ENCODE results near the gene HSD3B1.
"Not testable (repeated sequence)": the region's sequence is repeated elsewhere in the genome, so short reads cannot be mapped to it uniquely, and the experiment has no call there.

HSD3B1 gene

DNA sequence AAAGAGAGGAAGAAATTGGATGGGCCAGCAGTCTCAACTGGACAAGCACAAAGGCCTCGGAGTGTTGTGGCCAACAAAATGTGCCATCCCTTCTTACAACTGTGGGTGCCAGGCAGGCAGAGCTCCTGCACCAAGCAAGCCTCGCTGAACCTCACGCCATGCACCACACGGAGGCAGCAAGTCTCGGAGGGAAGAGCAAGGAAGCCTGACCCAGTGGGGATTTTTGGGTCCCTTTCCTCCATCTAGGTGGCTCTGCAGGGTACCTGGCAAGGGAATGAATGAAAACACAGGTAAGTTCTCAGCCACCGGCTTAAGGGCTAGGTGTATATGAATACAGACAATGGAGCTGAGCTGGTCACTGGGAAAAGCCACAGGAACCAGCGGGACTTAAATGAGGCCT, 40.8 kb downstream of the HSD3B1 start:
- no peak overlapping the region for H3K4me3 ChIP-seq (ENCODE audit: low read depth, low read length)
- no peak for DNase-seq (ENCODE audit: low read depth)
- TF ChIP-seq, protein P1, sequence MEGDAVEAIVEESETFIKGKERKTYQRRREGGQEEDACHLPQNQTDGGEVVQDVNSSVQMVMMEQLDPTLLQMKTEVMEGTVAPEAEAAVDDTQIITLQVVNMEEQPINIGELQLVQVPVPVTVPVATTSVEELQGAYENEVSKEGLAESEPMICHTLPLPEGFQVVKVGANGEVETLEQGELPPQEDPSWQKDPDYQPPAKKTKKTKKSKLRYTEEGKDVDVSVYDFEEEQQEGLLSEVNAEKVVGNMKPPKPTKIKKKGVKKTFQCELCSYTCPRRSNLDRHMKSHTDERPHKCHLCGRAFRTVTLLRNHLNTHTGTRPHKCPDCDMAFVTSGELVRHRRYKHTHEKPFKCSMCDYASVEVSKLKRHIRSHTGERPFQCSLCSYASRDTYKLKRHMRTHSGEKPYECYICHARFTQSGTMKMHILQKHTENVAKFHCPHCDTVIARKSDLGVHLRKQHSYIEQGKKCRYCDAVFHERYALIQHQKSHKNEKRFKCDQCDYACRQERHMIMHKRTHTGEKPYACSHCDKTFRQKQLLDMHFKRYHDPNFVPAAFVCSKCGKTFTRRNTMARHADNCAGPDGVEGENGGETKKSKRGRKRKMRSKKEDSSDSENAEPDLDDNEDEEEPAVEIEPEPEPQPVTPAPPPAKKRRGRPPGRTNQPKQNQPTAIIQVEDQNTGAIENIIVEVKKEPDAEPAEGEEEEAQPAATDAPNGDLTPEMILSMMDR (IDR thresholded peaks at IDR 0.05; ENCODE audit: control insufficient read depth, extremely low read depth, insufficient read depth) = no peak

DNA sequence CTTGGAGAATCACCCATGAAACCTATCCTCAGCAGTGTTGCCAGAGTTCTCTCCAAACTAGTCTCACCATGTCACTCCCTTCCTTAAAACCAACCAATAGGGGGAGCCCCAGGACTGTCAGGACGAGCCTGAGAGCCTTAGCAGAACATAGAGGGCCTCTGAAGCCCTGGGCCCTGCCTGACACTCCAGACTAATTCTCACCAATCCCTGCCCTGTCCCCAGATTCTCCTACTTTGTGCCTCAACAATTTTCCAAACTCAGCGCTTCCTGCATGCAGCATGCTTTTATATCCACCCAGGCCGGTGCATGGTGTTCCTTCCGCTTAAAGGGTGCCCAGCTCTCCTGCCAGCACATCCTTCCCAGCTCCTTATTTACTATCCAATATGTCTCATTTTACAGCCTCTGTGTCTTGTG, 42.7 kb downstream of the HSD3B1 start:
- no peak overlapping the region for H3K4me3 ChIP-seq (ENCODE audit: low read depth, low read length)
- peak; percentile 51 for DNase-seq (ENCODE audit: low read depth)
- TF ChIP-seq, protein P1 (IDR thresholded peaks at IDR 0.05; ENCODE audit: control insufficient read depth, extremely low read depth, insufficient read depth) = peak; percentile 86

DNA sequence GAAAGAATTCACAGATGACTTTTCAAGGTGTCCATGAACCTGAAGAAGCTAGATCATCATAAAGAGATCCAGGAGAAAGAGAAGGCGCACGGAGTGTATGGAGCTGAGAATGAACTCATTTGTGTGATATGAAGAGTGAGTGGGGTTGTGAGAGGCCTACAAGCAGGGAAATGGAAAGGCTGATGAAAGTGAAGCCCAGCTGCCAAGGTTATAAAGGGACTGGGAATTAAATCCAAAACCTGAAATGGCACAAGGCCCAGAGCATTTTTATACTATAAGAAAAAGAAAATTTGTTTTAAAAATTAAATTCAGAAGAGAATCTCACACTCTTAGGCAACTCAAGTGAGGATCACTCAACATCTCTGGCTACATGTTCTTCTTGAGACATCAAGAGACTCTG, 43.4 kb downstream of the HSD3B1 start:
- TF ChIP-seq, protein P1 (IDR thresholded peaks at IDR 0.05; ENCODE audit: control insufficient read depth, extremely low read depth, insufficient read depth) = no peak
- H3K4me3 ChIP-seq (ENCODE audit: low read depth, low read length) = no peak overlapping the region
- no peak for DNase-seq (ENCODE audit: low read depth)

DNA sequence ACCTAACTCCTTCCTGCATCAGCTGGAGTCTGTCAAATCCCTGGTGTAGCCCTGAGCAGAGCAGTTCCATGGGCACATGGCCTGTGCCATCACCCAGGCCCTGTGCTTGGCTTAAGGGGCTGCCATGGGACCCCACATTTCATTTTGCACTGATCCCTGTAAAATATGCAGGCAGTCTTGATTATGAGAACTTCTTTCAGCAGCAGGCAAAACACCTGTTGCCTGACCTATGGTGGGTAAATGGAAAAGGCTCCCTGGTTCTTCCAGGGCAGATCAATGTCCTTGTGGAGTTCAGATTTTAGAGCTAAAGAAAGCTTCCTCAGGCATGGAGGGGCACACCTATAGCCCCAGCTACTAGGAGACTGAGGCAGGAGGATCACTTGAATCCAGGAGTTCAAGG, 44.2 kb downstream of the HSD3B1 start:
- H3K4me3 ChIP-seq (ENCODE audit: low read depth, low read length) = no peak overlapping the region
- no peak for DNase-seq (ENCODE audit: low read depth)
- TF ChIP-seq, protein P1 (IDR thresholded peaks at IDR 0.05; ENCODE audit: control insufficient read depth, extremely low read depth, insufficient read depth) = no peak

DNA sequence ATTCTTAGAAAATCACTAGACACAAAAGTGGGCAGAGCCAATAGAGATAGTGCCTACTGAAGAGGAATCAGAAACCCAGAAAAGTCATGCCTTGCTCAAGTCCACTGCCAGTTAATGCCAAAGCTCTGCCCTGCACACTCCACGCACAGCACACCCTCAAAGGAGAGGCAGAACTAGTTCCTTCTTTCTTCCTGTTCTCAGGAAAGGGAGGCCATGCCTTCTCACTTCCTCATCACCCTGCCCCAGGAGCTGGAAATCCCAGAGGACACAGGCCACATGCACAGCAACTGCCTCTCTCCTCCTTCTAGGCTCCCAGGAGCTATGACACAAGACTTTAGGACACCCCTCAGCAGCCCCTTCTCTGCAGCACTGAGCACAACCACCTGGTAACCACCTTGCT, 45.6 kb downstream of the HSD3B1 start:
- not testable (repeated sequence) for H3K4me3 ChIP-seq (ENCODE audit: low read depth, low read length); DNase-seq (ENCODE audit: low read depth)

DNA sequence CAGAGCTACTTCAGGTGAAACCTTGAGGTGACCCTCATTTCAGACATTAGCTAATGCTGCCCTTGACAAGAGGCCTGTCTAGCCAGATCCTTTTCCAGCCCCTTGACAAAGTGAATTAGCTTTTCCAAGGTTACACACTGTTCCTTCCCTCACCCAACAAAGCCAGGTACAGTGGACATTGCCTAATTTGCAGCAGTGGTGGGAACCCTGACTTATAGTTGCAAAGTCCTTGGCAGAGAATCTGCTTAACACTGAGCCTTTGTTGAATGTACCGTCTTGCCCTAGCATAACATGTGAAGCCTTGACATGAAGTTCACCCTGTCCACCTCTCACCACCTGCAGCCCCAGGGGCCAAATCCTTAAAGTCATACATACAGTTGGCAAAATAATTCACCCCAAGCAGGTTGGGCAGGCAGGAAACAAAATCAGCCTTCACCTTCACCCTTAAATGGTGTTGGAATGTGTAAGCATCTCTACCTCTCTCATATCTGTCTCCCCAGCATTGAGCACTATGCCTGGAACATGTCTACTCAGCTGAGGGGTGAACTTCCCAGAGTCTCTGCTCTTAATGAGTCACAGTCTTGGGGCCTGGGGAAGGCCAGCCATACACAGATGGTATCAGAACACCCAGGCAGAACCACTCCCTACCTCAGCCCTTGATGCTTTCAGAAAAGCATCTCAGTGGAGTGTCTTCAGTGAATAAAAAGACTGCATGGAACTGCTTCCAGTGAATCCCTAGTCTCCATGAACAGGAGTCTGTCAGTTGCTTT, 46.5 kb downstream of the HSD3B1 start:
- DNase-seq (ENCODE audit: low read depth); H3K4me3 ChIP-seq (ENCODE audit: low read depth, low read length): not testable (repeated sequence)

DNA sequence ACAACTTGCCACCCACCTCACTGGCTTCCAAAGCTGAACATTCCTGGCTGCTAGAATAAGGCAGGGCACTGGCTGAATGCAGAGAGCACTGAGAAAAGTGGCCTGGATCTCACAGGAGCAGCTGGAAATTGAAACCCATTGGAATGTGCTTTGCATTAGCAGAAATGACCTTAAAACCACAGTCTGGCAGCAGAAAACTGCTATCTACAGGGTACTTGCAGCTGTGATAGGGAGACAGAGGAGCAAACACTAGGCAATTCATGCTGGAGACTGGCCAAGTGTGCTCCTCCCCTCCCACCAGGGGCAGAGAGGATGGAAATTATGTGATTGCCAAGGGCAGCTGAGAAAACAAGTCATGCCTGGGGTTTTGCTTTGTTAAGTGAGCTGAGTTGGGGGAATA, 47.2 kb downstream of the HSD3B1 start:
- no peak for DNase-seq (ENCODE audit: low read depth)
- no peak overlapping the region for H3K4me3 ChIP-seq (ENCODE audit: low read depth, low read length)
- TF ChIP-seq, protein P1 (IDR thresholded peaks at IDR 0.05; ENCODE audit: control insufficient read depth, extremely low read depth, insufficient read depth) = no peak

DNA sequence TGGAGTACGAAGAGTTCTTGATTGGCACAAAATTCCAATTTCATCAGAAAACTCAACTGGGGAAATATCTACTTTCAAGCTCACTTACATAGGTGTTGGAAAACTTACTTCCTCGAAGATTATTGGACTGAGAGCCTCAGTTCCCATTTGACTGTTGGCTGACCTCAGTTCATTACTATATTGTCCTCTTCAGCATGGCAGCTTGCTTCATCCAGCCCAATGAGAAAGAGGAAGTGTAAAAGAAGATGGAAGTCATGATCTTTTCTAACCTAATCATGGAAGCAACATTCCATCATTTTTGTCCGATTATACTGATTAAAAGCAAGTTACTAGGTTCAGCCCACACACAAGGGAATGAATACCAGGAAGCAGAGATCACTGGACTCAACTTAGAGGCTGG, 49.4 kb downstream of the HSD3B1 start:
- TF ChIP-seq, protein P1 (IDR thresholded peaks at IDR 0.05; ENCODE audit: control insufficient read depth, extremely low read depth, insufficient read depth) = no peak
- DNase-seq (ENCODE audit: low read depth) = no peak
- no peak overlapping the region for H3K4me3 ChIP-seq (ENCODE audit: low read depth, low read length)

DNA sequence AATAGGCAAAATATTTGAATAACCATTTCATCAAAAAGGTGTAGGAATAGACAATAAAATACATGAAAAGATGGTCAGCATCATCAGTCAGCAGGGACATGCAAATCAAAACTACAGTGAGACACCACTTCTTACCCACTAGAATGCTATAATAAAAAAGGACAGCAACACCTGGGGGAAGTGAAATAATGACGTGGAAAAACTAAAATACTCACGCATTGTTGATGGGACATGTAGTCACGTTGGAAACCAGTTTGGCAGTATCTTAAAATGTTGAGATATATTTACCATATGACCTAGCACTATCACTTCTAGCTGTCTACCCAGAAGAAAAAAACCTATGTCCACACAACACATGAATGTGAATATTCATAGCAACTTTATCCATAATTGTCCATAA, 53.4 kb downstream of the HSD3B1 start:
- H3K4me3 ChIP-seq (ENCODE audit: low read depth, low read length); DNase-seq (ENCODE audit: low read depth): not testable (repeated sequence)
